GM12878 (cell line): ENCODE results near the gene ECHDC1. TPM values are rescaled to one million over a fixed set of nuclear protein-coding genes. Genes with fewer than 3 reads are reported as not detected.

Experiments
- ATAC-seq: fragments of 200-7000 bp; cut with Tn5 transposase; 3 replicates; pipeline ENCODE4 v1.9.1; 2020; ENCODE audit warnings: mild to moderate bottlenecking, moderate library complexity
- BruUV-seq: library from RNA; stranded (reverse); fragments of 400-500 nt; replicated peaks from 2 replicates; lab custom pipeline; 2021; lab: Mats Ljungman, UMichigan
- CTCF ChIA-PET: fragments of 300-600 bp; sonication (Branson Sonifier 250); formaldehyde crosslinking; extraction: SDS; loops from one replicate; lab custom pipeline; 2021; ENCODE audit warnings: inconsistent platforms; lab: Yijun Ruan, JAX
- POLR2A ChIA-PET: fragments of 350-600 bp; formaldehyde crosslinking; extraction: SDS; loops from one replicate; lab custom pipeline; 2021; ENCODE audit warnings: inconsistent platforms; lab: Charles Lee
- RAD21 ChIA-PET: fragments of 300-600 bp; sonication (Branson Sonifier 250); formaldehyde crosslinking; loops from one replicate; lab custom pipeline; 2023; ENCODE audit warnings: antibody characterized with exemption; ENCODE audit not compliant: unreplicated experiment; lab: Charles Lee
- SMC1A ChIA-PET: fragments of 300-600 bp; sonication (Branson Sonifier 250); formaldehyde crosslinking; loops from one replicate; lab custom pipeline; 2023; ENCODE audit not compliant: unreplicated experiment, uncharacterized antibody; lab: Charles Lee
- DNase-seq: peaks from one replicate; pipeline ENCODE4 v3.0.0-alpha.2; 2011; ENCODE audit warnings: low read depth, low spot score
- FAIRE-seq: peaks from 3 replicates; lab custom pipeline; 2011; peaks lifted over from hg19 to GRCh38; lab: Jason Lieb, UNC
- H2AFZ ChIP-seq: 2 replicates; pipeline ENCODE4 v1.6.0; 2011; ENCODE audit warnings: low read depth, low read length, control low read depth; ENCODE audit not compliant: control insufficient read depth
- H3K27ac ChIP-seq: 2 replicates; pipeline ENCODE4 v1.5.1; 2011; ENCODE audit warnings: control low read depth; ENCODE audit not compliant: control insufficient read depth, insufficient read depth
- H3K27me3 ChIP-seq, 2 experiments: replicated peaks in 1 of 2; 2 replicates each; pipeline versions ENCODE4 v1.6.0 to v1.6.1; 2011; ENCODE audit warnings: low read length in 1 of 2; ENCODE audit not compliant: control insufficient read depth in 2 of 2, insufficient read depth in 2 of 2
- H3K36me3 ChIP-seq, 2 experiments: 2 replicates each; pipeline ENCODE4 v1.5.1; 2011; ENCODE audit warnings: low read length in 1 of 2; ENCODE audit not compliant: control insufficient read depth in 2 of 2, insufficient read depth in 2 of 2
- H3K4me1 ChIP-seq: 2 replicates; pipeline ENCODE4 v1.6.1; 2011; ENCODE audit warnings: mild to moderate bottlenecking, low read length, moderate library complexity, mixed read lengths; ENCODE audit not compliant: control insufficient read depth, insufficient read depth
- H3K4me2 ChIP-seq: 2 replicates; pipeline ENCODE4 v1.6.0; 2011; ENCODE audit warnings: control low read depth; ENCODE audit not compliant: control insufficient read depth, insufficient read depth
- H3K4me3 ChIP-seq: fragments of 200-600 bp; sonication (generic); 2 replicates; pipeline ENCODE4 v1.5.1; 2016
- H3K79me2 ChIP-seq: 2 replicates; pipeline ENCODE4 v1.6.0; 2011; ENCODE audit warnings: low read length; ENCODE audit not compliant: control insufficient read depth, insufficient read depth
- H3K9ac ChIP-seq: 2 replicates; pipeline ENCODE4 v1.8.0; 2011; ENCODE audit warnings: low read length, control low read depth, mixed read lengths; ENCODE audit not compliant: control insufficient read depth, insufficient read depth
- H3K9me3 ChIP-seq: replicated peaks from 3 replicates; pipeline ENCODE4 v1.5.1; 2011; ENCODE audit warnings: mild to moderate bottlenecking, low read length; ENCODE audit not compliant: control insufficient read depth, insufficient read depth
- H4K20me1 ChIP-seq: 2 replicates; pipeline ENCODE4 v1.6.0; 2011; ENCODE audit not compliant: control insufficient read depth, insufficient read depth
- PAX5 ChIP-seq: IDR thresholded peaks from 2 replicates; pipeline ENCODE4 v1.6.1; 2011; ENCODE audit warnings: low read depth, low read length, borderline replicate concordance
- WGBS: methylation state at CpG from one replicate; pipeline ENCODE4 v1.1.6; 2016; ENCODE audit warnings: low lambda C conversion rate; ENCODE audit not compliant: insufficient replicate concordance, insufficient coverage; ENCODE audit errors: missing lambda C conversion rate; 5-methylcytosine and 5-hydroxymethylcytosine counted together
- in situ Hi-C: fragments of 300-500 bp; cut with MboI; formaldehyde crosslinking; loops from 9 replicates; pipeline ENCODE4 v1.14.3; 2018; ENCODE audit warnings: mixed read lengths
- intact Hi-C: fragments of 100-400 bp; cut with micrococcal nuclease; formaldehyde crosslinking; loops from one replicate; pipeline ENCODE4 v1.14.2; 2022; ENCODE audit not compliant: unreplicated experiment
- polyA plus RNA-seq, 11 experiments: library from polyadenylated mRNA; depleted of rRNA in 4 of 11; unstranded in 6 of 11; stranded (reverse) in 5 of 11; fragments of >200 nt; fragmentation: Nextera tagmentation in 4 of 11; fragmentation: Illumina TruSeq in 1 of 11; extraction: Ambion mirVana in 4 of 11; extraction: Trizol in 1 of 11; gene quantifications; 1 replicate in 1 of 11; 2 replicates in 10 of 11; pipeline versions ENCODE4 v1.2.1 to v1.2.3, GENCODE V29; 2011 to 2016; ENCODE audit warnings: inconsistent platforms in 2 of 11, missing spikeins in 2 of 11, low read depth in 1 of 11
- total RNA-seq, 4 experiments: library from RNA; depleted of rRNA in 3 of 4; stranded (reverse); fragments of >200 nt in 3 of 4; fragmentation: Illumina TruSeq in 1 of 4; extraction: Trizol in 1 of 4; gene quantifications; 2 replicates each; pipeline versions ENCODE4 v1.2.1 to v1.2.3, GENCODE V29; 2013 to 2021
- TF ChIP-seq, protein P1 (sequence below): IDR thresholded peaks from 2 replicates; pipeline ENCODE4 v1.6.1; 2012; ENCODE audit warnings: improper control_type of control experiment, low read depth, low read length; ENCODE audit not compliant: insufficient replicate concordance
- TF ChIP-seq, protein P2 (sequence below): fragments of 450-650 bp; IDR thresholded peaks from 2 replicates; pipeline ENCODE4 v1.6.1; 2017; ENCODE audit warnings: mild to moderate bottlenecking, moderate library complexity

Gene ECHDC1
- total and polyA plus RNA-seq, 10 of the 15 experiments (the other 5 are each of a cell fraction or from before 2014, with no cell fraction given), result 46.2 to 111 (median 70.7) TPM

DNA sequence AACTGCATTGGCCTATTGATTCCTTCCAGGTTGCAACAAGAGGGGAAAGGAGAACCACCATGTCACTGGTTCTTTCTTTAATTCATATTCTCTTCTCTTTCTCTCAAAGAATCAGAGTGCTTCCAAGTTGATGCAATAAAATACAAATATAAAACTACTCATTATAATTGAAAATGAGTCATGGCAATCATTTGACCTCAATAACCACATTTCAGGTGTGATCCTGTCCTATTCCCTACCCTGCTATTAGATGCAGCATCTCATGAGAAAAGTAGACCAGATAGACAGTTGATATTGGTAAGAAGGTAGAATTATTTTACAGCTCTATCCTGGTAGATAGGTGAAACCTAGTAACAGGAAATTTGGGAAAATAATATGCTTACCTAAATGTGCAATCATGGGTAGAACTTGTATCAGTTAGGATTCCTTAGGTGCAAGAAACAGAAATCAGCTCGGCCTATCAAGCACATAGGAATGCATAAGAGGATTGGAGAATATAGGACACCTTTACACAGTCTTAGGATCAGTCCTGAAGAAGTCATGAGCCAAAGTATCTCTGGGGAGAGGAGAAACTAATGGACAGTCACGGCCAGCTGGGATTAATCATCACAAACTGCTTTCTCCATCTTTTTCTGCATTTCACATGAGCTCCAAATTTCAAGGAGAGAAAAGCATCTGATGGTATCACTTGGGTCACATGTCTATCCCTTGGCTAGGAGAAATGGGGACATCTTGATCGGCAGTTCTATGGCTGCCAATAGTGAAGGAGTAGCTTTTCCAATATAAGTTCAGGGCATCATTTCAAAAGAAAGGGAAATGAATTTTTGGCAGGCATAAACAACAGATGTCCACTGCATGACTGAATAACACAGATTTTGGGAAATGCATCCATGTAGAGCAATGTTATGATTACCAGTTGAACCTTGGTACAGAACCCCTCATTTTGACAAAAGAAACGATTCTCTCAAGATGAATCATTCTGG lies 96.0 kb downstream of the ECHDC1 start:
- no peaks in the 10 kb centered on the region; a peak in 1 of 4 replicates for H3K27me3 ChIP-seq
- no peak overlapping the region for H3K9ac ChIP-seq
- no peaks in the 10 kb centered on the region for H3K4me1 ChIP-seq
- H3K4me2 ChIP-seq, result no peak overlapping the region
- BruUV-seq, result no TSS peak
- H2AFZ ChIP-seq, result no peak overlapping the region
- CTCF ChIA-PET, result interaction anchor here (1.3 kb wide), 1 partner anchor 19 kb away, joined by 4 read pairs; the partner anchor contains the start of gene RNF146
- TF ChIP-seq, protein P1, sequence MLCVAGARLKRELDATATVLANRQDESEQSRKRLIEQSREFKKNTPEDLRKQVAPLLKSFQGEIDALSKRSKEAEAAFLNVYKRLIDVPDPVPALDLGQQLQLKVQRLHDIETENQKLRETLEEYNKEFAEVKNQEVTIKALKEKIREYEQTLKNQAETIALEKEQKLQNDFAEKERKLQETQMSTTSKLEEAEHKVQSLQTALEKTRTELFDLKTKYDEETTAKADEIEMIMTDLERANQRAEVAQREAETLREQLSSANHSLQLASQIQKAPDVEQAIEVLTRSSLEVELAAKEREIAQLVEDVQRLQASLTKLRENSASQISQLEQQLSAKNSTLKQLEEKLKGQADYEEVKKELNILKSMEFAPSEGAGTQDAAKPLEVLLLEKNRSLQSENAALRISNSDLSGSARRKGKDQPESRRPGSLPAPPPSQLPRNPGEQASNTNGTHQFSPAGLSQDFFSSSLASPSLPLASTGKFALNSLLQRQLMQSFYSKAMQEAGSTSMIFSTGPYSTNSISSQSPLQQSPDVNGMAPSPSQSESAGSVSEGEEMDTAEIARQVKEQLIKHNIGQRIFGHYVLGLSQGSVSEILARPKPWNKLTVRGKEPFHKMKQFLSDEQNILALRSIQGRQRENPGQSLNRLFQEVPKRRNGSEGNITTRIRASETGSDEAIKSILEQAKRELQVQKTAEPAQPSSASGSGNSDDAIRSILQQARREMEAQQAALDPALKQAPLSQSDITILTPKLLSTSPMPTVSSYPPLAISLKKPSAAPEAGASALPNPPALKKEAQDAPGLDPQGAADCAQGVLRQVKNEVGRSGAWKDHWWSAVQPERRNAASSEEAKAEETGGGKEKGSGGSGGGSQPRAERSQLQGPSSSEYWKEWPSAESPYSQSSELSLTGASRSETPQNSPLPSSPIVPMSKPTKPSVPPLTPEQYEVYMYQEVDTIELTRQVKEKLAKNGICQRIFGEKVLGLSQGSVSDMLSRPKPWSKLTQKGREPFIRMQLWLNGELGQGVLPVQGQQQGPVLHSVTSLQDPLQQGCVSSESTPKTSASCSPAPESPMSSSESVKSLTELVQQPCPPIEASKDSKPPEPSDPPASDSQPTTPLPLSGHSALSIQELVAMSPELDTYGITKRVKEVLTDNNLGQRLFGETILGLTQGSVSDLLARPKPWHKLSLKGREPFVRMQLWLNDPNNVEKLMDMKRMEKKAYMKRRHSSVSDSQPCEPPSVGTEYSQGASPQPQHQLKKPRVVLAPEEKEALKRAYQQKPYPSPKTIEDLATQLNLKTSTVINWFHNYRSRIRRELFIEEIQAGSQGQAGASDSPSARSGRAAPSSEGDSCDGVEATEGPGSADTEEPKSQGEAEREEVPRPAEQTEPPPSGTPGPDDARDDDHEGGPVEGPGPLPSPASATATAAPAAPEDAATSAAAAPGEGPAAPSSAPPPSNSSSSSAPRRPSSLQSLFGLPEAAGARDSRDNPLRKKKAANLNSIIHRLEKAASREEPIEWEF, result no peak
- TF ChIP-seq, protein P2, sequence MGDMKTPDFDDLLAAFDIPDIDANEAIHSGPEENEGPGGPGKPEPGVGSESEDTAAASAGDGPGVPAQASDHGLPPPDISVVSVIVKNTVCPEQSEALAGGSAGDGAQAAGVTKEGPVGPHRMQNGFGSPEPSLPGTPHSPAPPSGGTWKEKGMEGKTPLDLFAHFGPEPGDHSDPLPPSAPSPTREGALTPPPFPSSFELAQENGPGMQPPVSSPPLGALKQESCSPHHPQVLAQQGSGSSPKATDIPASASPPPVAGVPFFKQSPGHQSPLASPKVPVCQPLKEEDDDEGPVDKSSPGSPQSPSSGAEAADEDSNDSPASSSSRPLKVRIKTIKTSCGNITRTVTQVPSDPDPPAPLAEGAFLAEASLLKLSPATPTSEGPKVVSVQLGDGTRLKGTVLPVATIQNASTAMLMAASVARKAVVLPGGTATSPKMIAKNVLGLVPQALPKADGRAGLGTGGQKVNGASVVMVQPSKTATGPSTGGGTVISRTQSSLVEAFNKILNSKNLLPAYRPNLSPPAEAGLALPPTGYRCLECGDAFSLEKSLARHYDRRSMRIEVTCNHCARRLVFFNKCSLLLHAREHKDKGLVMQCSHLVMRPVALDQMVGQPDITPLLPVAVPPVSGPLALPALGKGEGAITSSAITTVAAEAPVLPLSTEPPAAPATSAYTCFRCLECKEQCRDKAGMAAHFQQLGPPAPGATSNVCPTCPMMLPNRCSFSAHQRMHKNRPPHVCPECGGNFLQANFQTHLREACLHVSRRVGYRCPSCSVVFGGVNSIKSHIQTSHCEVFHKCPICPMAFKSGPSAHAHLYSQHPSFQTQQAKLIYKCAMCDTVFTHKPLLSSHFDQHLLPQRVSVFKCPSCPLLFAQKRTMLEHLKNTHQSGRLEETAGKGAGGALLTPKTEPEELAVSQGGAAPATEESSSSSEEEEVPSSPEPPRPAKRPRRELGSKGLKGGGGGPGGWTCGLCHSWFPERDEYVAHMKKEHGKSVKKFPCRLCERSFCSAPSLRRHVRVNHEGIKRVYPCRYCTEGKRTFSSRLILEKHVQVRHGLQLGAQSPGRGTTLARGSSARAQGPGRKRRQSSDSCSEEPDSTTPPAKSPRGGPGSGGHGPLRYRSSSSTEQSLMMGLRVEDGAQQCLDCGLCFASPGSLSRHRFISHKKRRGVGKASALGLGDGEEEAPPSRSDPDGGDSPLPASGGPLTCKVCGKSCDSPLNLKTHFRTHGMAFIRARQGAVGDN, result no peak
- no peak for TF ChIP-seq PAX5
- no peaks in the 10 kb centered on the region for H3K9me3 ChIP-seq
- H3K36me3 ChIP-seq, result no peaks in the 10 kb centered on the region
- no peak for ATAC-seq
- RAD21 ChIA-PET, result interaction anchor here (1.0 kb wide), 1 partner anchor 16 kb away, joined by 3 read pairs; no protein-coding TSS in a partner anchor
- POLR2A ChIA-PET, result no interaction called here
- no peaks in the 10 kb centered on the region for H4K20me1 ChIP-seq
- in situ Hi-C loops, result no loop called here
- DNase-seq, result no peak
- H3K4me3 ChIP-seq, result no peak overlapping the region
- SMC1A ChIA-PET, result interaction anchor here (0.6 to 1.4 kb wide), 4 partner anchors 15 to 1509 kb away, joined by 3 to 5 read pairs (median 3); no protein-coding TSS in a partner anchor
- H3K27ac ChIP-seq, result no peak overlapping the region
- no peaks in the 10 kb centered on the region for H3K79me2 ChIP-seq
- intact Hi-C loops, result no loop called here
- FAIRE-seq, result no peak
- 23% methylated on average over 4 of the region's 4 CpGs for WGBS
